Fibroblast of upper back skin (primary cell): ENCODE measurements around the gene PNPLA7.
"Not testable (repeated sequence)": the region's sequence is repeated elsewhere in the genome, so short reads cannot be mapped to it uniquely, and the experiment has no call there.

ENCODE experiments used
- DNase-seq: peaks from one replicate; pipeline ENCODE4 v3.0.0-alpha.2; 2013

PNPLA7 gene

DNA sequence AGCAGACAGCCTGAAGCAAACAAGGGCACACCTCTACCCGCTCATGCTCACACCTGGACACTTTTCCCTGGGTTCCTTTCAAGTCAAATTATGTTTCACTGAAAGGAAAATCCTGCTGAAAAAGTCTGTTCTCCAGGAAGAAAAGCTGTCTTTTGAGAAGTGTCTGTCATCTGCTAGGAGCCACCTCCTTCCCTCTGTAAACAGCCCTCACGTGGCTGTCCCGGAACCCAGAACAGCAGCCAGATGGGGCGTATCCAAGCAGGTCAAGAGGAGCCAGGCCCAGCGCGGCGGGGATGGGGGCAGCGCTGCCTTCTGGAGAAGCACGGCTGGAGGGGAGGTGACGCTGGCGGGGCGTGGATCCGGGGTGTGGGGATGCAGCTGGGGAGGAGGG is at the start of gene PNPLA7:
TSS of gene PNPLA7 (minus strand) at position 172 of the 391 bp plus-strand sequence. CDS start 205 bp downstream, outside the sequence.
- DNase-seq, result peak; percentile 45

DNA sequence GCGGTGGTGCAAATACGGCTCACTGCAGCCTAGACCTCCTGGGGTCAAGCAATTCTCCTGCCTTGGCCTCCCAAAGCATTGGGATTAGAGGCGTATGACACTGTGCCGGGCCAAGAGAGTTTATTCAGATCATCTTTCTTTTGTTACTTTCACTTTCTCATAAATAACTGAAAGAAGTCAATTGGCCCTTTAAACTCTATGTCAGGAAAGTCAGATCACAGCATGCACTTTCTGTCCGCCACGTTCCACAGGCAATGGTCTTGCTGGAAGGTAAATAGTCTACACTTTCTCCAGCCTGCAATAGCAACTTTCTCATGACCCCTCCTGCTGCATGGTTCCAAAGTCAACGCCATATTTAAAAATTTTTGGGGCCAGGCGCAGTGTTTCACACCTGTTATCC is 48.7 kb upstream of the PNPLA7 start:
- no peak for DNase-seq

DNA sequence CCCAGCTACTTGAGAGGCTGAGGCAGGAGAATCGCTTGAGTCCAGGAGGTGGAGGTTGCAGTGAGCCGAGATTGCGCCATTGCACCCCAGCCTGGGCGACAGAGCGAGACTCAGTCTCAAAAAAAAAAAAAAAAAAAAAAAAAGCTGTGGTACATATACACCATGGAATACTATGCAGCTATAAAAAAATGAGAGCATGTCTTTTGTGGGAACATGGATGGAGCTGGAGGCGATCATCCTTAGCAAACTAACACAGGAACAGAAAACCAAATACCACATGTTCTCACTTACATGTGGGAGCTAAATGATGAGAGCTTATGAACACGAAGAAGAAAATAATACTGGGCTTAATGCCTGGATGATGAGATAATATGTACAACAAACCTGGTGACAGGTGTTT is 46.4 kb upstream of the PNPLA7 start:
- DNase-seq, result not testable (repeated sequence)

GRCh38 chr9:137593176-137593575 is 43.0 kb upstream of the PNPLA7 start:
- no peak for DNase-seq

- DNase-seq, result no peak
These were observed 42.6 kb upstream of the PNPLA7 start for GRCh38 chr9:137592767-137593166.

- DNase-seq, result peak; percentile 87
These were observed 40.5 kb upstream of the PNPLA7 start, which contains the start of gene ZMYND19 for GRCh38 chr9:137590469-137591383. Gene ZMYND19, minus strand, starts transcription at chr9:137590512. Its CDS starts 249 bp downstream, at chr9:137590263.

GRCh38 chr9:137590123-137590468 is 39.9 kb upstream of the PNPLA7 start:
- DNase-seq, result no peak

DNA sequence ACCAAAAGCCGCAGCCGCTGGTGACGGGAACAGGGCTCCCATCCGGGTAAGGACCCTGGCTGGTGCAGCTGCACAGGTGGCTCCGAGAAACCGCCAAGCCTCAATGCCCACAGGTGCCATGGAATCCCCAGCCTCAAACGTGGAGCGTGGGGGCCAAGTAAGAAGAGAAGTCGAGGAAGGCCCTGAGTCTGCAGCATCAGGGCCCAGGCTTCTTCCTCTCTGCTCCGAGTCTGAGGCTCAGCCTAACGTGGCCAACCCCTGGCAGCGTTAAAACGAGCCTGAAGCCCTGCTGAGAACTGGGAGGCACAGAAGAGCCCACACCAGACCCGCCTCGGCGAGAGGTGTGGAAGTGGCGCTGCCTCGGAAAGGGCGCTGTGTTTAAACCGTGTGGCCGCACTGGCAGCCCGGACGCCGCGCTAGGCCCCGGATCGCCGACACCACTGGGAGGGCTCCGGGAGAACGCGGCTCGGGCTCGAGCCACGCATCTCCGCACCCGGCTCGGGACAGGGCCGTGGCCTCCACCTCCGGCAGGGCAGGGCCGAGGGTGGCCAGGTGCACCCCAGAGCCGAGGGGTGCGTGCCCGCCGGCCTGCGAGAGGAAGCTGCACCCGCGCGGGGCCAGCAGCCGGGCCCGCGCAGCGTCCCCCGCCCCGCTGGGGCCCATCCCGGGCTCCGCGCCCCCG is 39.4 kb upstream of the PNPLA7 start:
- DNase-seq, result no peak

GRCh38 chr9:137588891-137589290 is 38.7 kb upstream of the PNPLA7 start:
- DNase-seq, result no peak

DNA sequence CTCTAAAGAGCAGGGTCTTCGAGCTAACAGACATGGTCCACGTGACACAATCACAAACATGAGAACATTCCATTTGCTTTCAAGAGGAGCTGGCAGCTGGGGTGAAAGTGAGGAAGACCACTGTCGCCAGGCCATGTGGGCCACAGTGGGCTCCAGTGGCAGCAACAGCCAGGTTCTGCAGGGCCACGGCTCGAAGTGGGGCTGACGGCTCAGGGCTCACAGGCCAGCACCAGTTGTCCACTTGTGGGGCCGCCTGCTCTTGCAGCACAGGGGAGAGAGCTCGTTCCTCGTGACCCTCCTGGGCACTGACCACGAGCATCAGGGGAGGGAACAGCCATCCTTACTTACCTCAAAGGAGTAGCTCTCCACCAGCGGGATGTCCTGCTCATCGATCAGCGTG is 38.1 kb upstream of the PNPLA7 start:
- DNase-seq, result no peak

- DNase-seq, result no peak
These were observed 36.7 kb upstream of the PNPLA7 start for GRCh38 chr9:137586854-137587253.

DNA sequence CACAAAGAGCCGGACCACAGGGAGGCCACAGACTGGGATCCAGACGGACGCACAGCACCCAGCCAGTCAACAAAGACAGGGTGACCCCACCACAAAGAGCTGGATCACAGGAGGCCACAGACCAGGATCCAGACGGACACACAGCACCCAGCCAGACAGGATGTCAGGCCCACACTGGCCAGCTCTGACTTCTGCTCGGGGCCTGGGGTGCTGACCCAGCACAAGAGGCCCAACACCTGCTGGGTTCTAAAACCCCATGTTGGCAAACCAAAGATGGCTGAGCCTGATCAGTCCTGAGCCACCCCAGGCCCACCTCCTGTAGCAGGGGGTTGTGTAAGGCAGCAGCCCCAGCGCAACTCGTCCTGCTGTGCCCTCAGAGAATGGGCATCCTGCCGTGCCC is 33.8 kb upstream of the PNPLA7 start:
- DNase-seq, result no peak

- no peak for DNase-seq
These were observed 33.1 kb upstream of the PNPLA7 start for GRCh38 chr9:137583347-137583746.

- DNase-seq, result no peak
These were observed 32.2 kb upstream of the PNPLA7 start for GRCh38 chr9:137582286-137582860.

GRCh38 chr9:137581361-137582285 is 31.4 kb upstream of the PNPLA7 start:
- no peak for DNase-seq

- DNase-seq, result no peak
These were observed 30.7 kb upstream of the PNPLA7 start for GRCh38 chr9:137580954-137581322.

- no peak for DNase-seq
These were observed 30.2 kb upstream of the PNPLA7 start for GRCh38 chr9:137580209-137580953.

GRCh38 chr9:137579259-137579604 is 29.0 kb upstream of the PNPLA7 start:
- no peak for DNase-seq

DNA sequence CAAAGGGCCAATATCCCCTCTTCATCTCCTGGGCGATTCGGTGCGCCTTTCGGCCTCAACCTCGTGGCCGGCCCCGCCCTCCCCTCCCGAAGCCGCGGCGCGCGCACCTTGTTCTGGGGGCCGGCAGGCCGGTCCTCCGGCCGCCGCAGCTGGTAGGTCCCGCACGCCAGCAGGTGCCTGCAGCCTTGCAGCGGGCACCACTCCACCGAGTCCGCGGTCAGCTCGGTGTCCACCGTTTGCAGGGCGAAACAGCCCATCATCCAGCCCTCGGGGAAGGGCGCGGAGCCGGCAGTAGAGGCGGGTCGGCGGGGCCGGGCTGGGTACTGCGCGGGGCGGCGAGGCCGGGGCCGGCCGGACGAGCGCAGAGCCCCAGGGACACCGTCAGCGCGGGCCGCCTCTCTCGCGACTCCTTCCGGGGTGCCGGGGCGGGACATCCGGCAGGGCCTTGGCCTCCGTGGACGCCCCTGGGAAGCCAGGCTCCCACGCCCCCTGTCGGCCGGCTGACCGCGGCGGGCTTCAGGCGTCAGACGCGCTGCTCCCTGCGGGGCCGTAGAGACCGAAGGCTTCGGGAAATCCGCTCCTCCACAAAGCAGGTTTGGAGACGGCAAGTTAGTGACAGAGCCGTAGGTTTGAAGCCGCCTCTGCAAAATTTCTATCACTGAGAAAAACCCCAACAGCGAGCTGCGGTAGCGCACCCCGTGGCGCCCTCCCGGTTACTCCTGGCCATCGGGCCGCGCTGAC is 28.5 kb upstream of the PNPLA7 start, which contains the start of gene DPH7:
TSS of gene DPH7 (minus strand) at position 408 of the 741 bp plus-strand sequence. CDS start at position 260, 148 bp downstream.
- peak; percentile 86 for DNase-seq

DNA sequence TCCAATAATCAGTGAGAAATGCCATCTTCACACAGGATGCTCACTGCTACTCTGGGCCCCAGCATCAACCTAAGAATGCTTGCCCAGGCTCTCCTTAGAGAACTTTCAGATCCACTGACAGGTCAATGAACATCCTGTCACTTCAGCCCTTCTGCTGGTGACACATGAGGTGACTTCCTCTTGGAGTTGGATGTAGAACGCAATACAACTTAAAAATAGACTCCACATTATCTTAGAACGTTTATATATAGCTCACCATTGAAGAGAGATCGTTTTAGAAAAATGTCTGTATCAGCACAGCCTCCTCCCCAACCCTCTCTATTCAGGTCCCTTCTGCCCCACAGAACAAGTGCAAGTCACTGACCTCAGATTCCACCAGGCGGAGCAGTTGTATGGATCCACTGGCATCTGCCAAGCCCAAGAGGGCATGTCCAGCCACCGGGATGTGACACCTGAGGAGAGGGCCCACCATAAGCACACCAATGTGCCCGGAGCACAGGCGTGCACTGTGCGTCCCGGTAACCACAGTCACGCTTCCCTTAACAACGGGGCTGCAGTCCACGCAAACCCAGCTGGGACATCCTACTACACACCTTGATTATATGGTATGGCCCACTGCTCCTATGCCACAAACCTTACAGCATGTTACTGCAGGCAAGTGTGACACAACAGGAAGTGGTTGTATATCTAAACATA is 25.7 kb upstream of the PNPLA7 start:
- no peak for DNase-seq

DNA sequence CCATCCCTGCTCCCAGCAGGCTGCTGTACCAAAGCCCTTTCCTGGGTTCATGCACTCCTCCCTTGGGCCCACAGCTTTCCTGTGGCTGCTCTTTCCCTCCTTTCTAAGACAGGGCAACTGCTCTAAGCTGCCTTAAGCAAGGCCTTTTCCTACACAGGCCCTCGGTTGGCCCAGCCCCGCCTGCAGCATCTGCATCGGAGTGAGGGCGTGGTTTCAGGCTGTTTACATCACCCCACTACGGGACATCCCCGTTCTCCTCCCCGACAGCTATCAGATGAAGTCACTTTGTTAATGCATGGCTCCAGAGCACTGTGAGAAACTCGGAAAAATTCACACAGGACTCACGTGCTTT is 25.1 kb upstream of the PNPLA7 start:
- no peak for DNase-seq
